ENCODE measurements around the gene ZNF365. TPM values are rescaled to one million over a fixed set of nuclear protein-coding genes. Genes with fewer than 3 reads are reported as not detected.

Gene ZNF365
- total RNA-seq, 1 experiment from 2014 or later = 1.8 TPM

DNA sequence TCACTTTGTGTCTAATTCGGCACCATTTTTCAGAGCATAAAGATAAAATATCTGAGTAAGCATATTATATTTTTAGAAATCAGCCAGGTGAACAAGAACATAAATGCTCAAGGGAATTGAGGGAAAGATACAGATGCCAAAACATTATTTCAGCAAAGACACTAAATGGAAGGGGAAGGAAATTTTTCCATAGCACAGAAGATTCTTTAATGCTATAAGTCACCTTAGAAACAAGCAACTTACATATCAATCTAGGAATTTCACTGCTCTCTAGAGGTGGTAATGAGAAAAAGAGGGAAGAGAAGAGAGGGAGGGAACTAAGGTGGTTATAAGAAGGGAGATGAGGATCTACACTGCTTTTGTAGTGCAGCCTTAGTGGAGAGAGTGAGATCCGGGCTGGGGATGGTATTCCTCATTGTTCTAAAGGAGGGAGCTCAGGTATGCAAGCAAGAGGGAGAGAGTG lies 20.4 kb downstream of the ZNF365 start:
- no peak overlapping the region for H3K4me2 ChIP-seq (ENCODE audit: low read length)
- H3K9me2 ChIP-seq (ENCODE audit: insufficient read depth) = no peaks in the 10 kb centered on the region
- no peak for DNase-seq (ENCODE audit: low read depth, low spot score)
- ChIA-PET RAD21 (ENCODE audit: low non-redundant PET in 1 of 2, low total read pairs in 2 of 2, uncharacterized antibody in 2 of 2, unreplicated experiment in 2 of 2) (no interaction called here), POLR2A (no interaction called here), CTCF (no interaction called here)
- H3K4me3 ChIP-seq (replicated peaks in 1 of 2; ENCODE audit: low read depth in 1 of 2, low read length in 2 of 2) = no peak overlapping the region
- H3K79me2 ChIP-seq (ENCODE audit: insufficient read depth, low read length) = no peaks in the 10 kb centered on the region
- H3K9me3 ChIP-seq (ENCODE audit: control insufficient read depth in 1 of 2, insufficient read depth in 1 of 2, low read depth in 1 of 2, low read length in 2 of 2) = no peaks in the 10 kb centered on the region
- no peak overlapping the region for H3K27ac ChIP-seq (ENCODE audit: low read depth, low read length)
- intact Hi-C loops (cut with micrococcal nuclease) = no loop called here
- H3K27me3 ChIP-seq (ENCODE audit: insufficient read depth, low read length) = no peaks in the 10 kb centered on the region
- no TSS peak for BruUV-seq (replicated peaks)
- H3K9ac ChIP-seq (ENCODE audit: low read length) = no peak overlapping the region
- H3K4me1 ChIP-seq (ENCODE audit: control insufficient read depth in 1 of 2, insufficient read depth in 2 of 2, low read length in 2 of 2) = no peaks in the 10 kb centered on the region
- TF ChIP-seq TCF7L2 (IDR thresholded peaks at IDR 0.05; ENCODE audit: borderline replicate concordance, extremely low read depth, insufficient read depth, insufficient read length) (no peak), RAD21 (IDR thresholded peaks at IDR 0.05; ENCODE audit: low read depth) (peak; percentile 23; the same call in 1 of the 2 replicates), SRF (IDR thresholded peaks at IDR 0.05; ENCODE audit: low read depth) (no peak), ZFX (IDR thresholded peaks at IDR 0.05) (no peak), POLR2AphosphoS5 (IDR thresholded peaks at IDR 0.05; ENCODE audit: low read depth, low read length) (no peak), ZNF274 (IDR thresholded peaks at IDR 0.05; ENCODE audit: low read depth, low read length) (no peak)
- TF ChIP-seq, protein P1, sequence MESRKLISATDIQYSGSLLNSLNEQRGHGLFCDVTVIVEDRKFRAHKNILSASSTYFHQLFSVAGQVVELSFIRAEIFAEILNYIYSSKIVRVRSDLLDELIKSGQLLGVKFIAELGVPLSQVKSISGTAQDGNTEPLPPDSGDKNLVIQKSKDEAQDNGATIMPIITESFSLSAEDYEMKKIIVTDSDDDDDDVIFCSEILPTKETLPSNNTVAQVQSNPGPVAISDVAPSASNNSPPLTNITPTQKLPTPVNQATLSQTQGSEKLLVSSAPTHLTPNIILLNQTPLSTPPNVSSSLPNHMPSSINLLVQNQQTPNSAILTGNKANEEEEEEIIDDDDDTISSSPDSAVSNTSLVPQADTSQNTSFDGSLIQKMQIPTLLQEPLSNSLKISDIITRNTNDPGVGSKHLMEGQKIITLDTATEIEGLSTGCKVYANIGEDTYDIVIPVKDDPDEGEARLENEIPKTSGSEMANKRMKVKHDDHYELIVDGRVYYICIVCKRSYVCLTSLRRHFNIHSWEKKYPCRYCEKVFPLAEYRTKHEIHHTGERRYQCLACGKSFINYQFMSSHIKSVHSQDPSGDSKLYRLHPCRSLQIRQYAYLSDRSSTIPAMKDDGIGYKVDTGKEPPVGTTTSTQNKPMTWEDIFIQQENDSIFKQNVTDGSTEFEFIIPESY (IDR thresholded peaks at IDR 0.05; ENCODE audit: extremely low read depth, insufficient replicate concordance, low read length) = no peak
- H4K20me1 ChIP-seq (ENCODE audit: insufficient read depth) = no peaks in the 10 kb centered on the region
- no peaks in the 10 kb centered on the region for H3K36me3 ChIP-seq (ENCODE audit: control insufficient read depth in 1 of 2, insufficient read depth in 2 of 2, low read length in 2 of 2)
- no peak for ATAC-seq
- no peak overlapping the region for H2AFZ ChIP-seq (ENCODE audit: low read depth, low read length, poor library complexity, severe bottlenecking)

DNA sequence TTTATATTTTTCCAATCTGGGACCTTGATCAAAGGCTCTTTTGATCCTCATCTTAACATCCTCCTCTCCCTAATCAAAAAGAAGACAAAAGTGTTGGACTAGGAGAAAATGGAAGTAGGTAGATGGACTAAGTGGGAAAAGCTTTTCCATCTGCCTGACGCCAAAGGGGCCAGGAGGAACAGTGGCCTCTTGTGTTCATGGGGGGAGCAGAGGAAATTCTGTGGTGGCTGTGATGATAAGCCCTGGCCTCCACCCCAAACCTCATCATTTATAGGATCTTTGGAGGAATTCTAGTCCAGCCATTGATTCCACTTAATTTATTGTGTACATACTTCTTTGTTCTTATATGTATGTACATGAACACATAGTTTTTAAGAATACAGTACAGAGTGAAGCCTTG lies 21.7 kb downstream of the ZNF365 start:
- RAD21 ChIA-PET (ENCODE audit: low non-redundant PET in 1 of 2, low total read pairs in 2 of 2, uncharacterized antibody in 2 of 2, unreplicated experiment in 2 of 2) = no interaction called here
- no peak for ATAC-seq
- no peaks in the 10 kb centered on the region for H3K36me3 ChIP-seq (ENCODE audit: control insufficient read depth in 1 of 2, insufficient read depth in 2 of 2, low read length in 2 of 2)

More for the DNA sequence above, 21.7 kb downstream of the ZNF365 start:
- Histone ChIP-seq H3K4me3 (replicated peaks in 1 of 2; ENCODE audit: low read depth in 1 of 2, low read length in 2 of 2) (no peak overlapping the region), H3K9me2 (ENCODE audit: insufficient read depth) (no peaks in the 10 kb centered on the region), H3K9me3 (ENCODE audit: control insufficient read depth in 1 of 2, insufficient read depth in 1 of 2, low read depth in 1 of 2, low read length in 2 of 2) (no peaks in the 10 kb centered on the region), H3K79me2 (ENCODE audit: insufficient read depth, low read length) (no peaks in the 10 kb centered on the region), H3K9ac (ENCODE audit: low read length) (no peak overlapping the region), H3K27ac (ENCODE audit: low read depth, low read length) (no peak overlapping the region), H3K27me3 (ENCODE audit: insufficient read depth, low read length) (no peaks in the 10 kb centered on the region), H3K4me2 (ENCODE audit: low read length) (no peak overlapping the region), H4K20me1 (ENCODE audit: insufficient read depth) (no peaks in the 10 kb centered on the region), H3K4me1 (ENCODE audit: control insufficient read depth in 1 of 2, insufficient read depth in 2 of 2, low read length in 2 of 2) (no peaks in the 10 kb centered on the region), H2AFZ (ENCODE audit: low read depth, low read length, poor library complexity, severe bottlenecking) (no peak overlapping the region)
- CTCF ChIA-PET = no interaction called here
- TF ChIP-seq RAD21 (IDR thresholded peaks at IDR 0.05; ENCODE audit: low read depth) (no peak), CEBPB (IDR thresholded peaks at IDR 0.05; ENCODE audit: low read depth) (no peak), ELF1 (IDR thresholded peaks at IDR 0.05; ENCODE audit: borderline replicate concordance, low read depth) (no peak)
- intact Hi-C loops (cut with micrococcal nuclease) = no loop called here
- no peak for DNase-seq (ENCODE audit: low read depth, low spot score)
- no TSS peak for BruUV-seq (replicated peaks)
- POLR2A ChIA-PET = no interaction called here

Data from HCT116 (cell line).